HG03520 (cell line): Measurements from ENCODE around the gene CLIC1.
"Not testable (repeated sequence)": the region's sequence is repeated elsewhere in the genome, so short reads cannot be mapped to it uniquely, and the experiment has no call there.

Experiments
- ATAC-seq: cut with Tn5 transposase; IDR thresholded peaks from one replicate; pipeline ENCODE4 v1.9.1; 2021; ENCODE audit warnings: mild to moderate bottlenecking, moderate library complexity; ENCODE audit not compliant: unreplicated experiment

The CLIC1 gene

DNA sequence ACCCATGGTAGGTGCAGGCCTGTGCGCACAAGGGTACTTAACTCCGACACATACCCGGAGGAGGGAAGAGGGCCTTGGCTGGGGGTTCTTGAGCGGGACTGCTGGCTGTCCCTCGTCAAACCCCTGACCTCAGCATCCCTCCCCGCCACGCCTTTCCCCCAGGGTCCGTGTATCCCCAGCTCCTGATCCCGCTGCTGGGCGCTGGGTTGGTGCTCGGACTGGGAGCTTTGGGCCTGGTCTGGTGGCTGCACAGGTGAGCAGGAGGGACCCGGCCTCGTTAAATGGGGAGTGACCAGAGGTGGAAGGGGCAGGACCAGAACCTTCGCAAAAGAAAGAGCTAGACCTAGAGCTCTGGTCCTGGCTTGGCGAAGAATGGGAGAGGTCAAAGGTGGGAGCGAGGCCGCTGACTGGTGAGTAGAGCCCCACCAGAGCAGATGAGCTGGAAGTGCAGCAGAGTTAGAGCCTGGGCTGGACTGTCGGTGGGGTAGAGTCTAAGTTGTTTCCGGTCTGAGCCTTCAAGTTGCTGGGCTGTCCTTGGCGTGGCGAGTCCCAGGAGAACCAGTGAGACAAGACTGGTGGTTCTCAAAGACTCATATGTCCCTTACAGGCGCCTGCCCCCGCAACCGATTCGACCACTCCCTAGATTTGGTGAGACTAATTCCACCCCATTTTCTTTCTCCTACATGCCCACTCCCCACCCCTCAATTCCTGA lies 12.2 kb downstream of the CLIC1 start:
- ATAC-seq: no peak

DNA sequence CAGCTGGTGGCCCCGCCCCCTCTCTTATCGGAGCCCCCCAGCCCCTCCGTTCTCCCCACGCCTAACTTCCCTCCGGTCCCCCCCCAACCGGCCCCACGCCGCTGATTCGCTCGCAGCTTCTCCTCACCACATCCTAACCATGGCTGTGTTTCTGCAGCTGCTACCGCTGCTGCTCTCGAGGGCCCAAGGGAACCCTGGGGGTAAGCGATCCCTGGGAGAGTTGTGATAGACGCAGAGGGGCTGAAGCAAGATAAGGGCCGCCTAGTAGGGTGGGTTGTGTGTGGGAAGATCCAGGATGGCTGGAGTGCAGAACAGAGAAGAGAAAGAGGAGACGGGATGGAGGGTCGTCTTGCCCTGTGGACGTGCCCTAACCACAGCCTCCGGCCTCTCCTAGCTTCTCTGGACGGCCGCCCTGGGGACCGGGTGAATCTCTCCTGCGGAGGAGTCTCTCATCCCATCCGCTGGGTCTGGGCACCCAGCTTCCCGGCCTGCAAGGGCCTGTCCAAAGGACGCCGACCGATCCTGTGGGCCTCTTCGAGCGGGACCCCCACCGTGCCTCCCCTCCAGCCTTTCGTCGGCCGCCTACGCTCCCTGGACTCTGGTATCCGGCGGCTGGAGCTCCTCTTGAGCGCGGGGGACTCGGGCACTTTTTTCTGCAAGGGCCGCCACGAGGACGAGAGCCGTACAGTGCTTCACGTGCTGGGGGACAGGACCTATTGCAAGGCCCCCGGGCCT lies 12.9 kb downstream of the CLIC1 start, which contains the start of gene MPIG6B:
Gene MPIG6B (plus strand): TSS at position 129 of the 735 bp plus-strand sequence. CDS start 11 bp downstream, at position 140.
- ATAC-seq: no peak

DNA sequence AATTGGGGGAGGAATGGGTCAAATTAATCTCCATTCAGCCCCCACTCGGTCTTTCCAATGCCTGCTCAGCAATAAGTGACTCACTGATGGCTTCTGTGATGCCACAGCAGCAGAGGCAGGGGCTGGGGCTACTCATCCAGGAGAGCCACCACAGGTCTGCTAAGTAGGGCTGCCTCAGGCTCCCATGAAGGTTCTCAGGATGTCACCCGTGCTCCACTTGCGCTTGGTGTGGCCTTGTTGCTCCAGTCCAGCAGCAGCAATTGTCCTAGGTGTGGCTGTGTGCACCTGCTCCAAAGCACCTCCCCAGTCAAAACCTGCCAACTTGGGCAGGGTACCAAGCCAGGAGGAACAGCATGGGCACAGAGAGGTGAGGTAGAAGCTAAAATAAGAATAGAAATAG lies 14.2 kb downstream of the CLIC1 start:
- ATAC-seq: no peak

DNA sequence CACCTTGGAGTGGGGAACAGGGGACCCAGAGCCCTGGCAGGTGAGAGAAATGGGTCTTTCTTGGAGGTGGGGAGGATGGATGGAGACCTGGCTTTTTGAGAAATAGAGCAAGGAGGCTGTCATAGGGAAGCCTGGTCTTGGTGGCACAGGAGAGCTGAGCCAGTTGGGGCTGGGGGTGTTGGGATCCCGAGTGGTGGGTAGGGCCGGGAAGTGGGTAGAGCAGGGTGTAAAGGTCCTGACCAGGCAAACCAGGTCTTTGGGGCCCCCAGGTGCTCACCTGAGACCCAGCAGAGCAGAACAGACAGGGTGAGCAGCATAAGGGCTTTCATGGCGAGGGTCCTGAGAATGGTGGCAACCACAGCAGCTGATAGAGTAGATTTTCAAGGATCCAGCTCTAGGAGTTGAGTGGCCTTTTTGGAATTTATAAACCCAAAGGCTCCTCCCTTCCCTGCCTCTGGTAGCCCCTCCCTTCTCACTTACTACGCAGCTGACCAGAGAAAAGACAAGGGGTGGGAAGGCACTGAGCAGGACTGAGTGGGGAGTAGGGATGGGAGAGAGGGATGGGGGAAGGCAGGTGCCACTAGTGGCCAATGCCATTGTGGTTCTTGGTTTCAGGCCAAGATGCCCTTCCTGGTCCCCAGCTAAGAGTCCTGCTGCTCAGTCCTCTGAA lies 14.8 kb downstream of the CLIC1 start, which contains the start of gene LY6G6C:
Gene LY6G6C (minus strand): TSS at position 396 of the 670 bp plus-strand sequence. CDS start 67 bp downstream, at position 329.
- no peak for ATAC-seq

DNA sequence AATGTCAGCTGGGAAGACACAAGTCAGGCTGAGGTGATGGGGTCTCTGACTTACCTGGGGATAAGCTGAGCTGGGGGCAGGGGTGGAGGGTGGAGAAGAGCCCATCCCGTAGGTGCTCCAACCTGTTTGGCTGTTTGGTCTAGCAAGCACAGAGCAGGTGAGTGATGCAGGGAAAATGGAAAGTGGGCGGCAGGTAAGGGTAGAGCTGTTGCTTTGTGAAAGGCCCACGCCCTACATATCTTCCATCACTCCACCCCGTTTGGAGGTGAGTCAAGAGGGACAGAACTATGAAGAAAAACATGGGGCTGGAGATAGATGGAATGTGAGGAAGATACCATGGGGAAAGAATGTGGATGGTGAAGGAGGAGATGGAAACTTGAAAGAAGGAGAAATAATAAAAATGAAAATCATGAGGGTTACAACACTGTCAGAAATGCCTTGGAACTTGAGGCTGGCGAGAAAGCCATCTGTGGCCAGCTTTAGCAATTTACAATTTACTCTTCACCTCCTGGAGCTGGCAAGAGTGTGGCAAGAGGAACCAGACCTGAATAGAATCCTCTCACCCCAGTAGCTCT lies 16.0 kb downstream of the CLIC1 start:
- no peak for ATAC-seq

DNA sequence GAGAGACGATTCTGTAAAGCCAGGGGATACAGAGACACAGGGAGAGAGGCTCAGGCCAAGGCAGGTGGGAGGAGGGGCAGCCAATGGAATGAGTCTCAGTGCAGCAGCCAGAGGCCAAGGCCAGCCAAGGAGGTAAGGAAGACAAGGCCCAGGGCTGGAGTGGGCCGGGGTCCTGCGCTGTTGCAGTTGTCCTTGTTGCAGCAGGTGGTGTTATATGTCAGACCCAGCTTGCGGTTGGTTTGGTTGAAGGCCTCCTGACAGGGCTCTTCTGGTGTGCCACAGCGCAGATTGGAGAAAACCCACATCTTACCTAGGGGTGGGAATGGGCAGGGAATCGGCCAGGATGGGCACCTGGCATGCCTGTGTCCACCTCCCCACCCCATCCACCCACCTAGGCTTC lies 17.3 kb downstream of the CLIC1 start:
- no peak for ATAC-seq

DNA sequence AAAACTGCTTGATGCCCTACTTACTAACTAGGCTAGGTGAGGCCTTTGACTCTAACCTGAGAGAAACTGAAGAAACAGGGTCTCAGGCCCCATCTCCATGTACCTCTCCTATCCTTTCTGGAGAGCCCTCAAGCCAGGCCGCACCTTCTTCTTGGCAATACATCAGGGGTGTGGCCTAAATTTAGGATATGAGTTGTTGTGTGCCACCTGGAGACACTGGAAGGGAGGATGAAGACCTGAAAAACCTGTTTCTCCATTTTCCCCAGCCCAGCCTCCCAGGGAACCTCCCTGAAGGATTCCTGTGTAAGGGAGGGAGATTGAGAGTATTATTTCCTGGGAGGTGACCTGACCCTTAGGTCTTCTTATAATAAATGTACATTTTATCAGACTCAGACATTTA lies 18.1 kb downstream of the CLIC1 start:
- ATAC-seq: no peak

DNA sequence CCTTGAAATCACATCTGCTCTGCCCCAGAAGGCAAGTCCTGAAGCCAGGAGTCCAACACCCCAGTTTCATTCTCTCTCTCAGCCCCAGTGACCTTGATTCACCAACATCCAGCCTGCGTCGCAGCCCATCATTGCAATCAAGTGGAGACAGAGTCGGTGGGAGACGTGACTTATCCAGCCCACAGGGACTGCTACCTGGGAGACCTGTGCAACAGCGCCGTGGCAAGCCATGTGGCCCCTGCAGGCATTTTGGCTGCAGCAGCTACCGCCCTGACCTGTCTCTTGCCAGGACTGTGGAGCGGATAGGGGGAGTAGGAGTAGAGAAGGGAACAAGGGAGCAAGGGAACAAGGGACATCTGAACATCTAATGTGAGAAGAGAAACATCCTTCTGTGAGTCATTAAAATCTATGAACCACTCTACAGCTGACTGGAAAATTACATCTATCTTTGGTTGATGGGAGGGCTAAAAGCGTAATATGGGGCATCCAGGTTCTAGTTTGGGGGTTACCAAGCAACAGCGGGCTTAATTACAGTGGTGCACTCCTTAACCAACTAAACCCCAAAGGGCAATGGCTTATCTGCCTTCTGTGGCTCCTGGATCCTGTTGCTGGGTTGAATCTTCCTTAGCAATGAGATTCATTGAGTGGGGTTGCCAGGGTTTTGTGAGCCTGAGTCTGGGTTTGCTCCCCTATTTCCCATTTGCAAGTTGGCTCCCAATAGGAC lies 18.7 kb downstream of the CLIC1 start:
- ATAC-seq: no peak

DNA sequence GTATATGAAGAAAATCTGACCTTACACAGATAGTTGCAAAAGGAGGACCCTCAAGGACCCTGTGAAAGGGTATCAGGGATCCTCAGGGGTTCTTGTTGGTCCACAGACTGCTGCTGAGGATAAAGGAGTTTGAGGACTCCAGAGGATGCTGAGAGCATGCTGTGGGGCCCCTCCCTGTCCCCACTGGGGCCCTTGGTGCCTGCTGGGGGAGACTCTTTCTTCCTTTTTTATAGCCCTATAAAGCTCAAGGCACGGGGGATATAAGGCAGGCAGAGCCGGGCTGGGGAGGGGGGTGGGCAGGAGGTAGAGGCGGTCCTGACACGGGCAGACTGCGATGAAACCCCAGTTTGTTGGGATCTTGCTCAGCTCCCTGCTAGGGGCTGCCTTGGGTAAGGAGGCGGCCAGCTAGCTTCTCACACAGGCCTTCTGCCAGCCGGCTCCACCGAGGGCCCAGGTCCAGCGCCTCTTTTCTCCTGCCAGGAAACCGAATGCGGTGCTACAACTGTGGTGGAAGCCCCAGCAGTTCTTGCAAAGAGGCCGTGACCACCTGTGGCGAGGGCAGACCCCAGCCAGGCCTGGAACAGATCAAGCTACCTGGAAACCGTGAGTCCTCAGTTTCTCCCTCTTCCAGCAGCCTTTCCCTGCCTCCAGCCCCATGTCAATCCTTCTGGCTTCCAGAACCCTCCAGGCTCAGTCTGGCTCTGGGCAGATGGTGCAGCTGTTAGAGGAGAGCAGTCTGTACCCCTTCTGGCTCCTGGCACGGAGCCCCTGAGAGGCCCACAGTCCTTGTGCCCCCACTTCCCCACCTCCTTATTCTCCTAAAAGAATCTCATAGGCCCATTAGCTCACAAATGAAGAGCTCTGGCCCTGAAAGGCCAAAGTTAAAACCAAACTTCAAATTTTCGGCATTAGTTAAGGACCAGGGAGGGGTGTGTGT lies 21.0 kb downstream of the CLIC1 start, which contains the start of gene LY6G6D:
Gene LY6G6D (plus strand): TSS at position 327 of the 937 bp plus-strand sequence. CDS start 8 bp downstream, at position 335.
- no peak for ATAC-seq

DNA sequence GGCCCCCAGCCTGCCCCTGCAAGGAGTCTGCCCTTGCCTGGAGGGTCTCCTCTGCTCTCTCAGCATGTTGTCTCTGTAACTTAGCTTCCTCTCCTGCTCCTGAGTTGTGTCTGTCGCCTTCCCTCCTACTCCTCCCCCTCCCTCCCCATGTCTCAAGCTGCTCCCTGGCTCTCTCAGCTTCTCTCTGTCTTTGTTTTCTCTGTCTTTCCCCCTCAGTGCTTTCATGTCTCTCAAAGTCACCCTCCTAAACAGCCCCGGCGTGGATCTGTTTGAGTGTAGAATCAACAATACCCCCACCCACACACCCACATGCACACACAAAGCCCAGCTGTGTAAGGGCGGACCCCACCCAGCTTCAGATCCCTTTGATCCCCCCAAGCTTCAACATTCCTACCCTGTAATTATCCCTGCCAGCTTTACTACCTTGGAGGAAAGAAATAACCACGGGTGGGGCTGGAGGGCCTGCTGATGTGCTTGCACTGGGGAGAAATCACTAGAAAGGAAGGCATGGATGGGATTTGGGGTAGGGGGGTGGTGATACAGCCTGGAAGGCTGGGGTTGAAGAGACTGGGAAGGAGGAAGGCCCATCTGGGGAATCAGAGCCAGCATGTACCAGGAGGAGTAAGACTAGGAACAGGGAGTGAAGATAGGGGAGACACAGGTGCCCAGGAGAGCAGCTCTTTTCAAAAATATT lies 22.2 kb downstream of the CLIC1 start:
- no peak for ATAC-seq

DNA sequence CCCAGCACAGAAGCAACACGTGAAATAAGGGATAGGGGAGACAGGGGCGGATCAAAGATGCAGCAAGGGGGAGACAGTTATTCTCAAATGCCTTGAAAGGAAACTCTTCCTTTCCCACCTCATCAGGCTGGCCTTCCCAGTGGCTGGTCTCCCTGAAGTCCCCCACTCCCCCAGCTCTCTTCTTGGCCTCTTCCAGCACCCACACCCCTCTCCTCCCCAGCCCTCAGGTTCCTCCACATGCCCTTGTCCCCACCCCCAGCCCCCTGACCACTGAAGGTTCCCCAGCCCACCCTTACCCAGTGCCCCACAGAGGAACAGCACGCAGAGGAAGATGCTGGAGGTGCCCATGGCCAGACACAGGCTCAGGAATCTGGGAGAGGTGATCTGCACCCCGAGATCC lies 22.9 kb downstream of the CLIC1 start:
- no peak for ATAC-seq

DNA sequence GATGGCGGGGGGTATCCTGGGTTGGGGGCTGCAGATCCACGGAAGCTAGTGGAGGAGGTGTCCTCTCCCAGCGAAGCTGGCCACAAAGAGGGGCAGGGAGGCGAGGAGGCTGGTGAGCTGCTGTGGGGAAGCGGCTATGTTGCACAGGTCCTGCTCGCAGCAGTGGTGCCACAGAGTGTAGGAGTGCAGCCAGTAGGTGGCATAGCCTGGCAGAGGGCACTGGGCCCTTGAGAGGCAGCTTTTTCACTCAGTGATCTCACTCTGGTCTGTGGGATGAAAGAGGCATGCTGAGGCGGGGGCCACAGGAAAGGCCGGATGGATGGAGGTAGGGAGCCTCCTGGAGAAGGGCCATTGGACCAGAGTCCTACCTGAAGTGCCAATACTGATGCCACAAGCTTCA lies 24.0 kb downstream of the CLIC1 start:
- no peak for ATAC-seq

DNA sequence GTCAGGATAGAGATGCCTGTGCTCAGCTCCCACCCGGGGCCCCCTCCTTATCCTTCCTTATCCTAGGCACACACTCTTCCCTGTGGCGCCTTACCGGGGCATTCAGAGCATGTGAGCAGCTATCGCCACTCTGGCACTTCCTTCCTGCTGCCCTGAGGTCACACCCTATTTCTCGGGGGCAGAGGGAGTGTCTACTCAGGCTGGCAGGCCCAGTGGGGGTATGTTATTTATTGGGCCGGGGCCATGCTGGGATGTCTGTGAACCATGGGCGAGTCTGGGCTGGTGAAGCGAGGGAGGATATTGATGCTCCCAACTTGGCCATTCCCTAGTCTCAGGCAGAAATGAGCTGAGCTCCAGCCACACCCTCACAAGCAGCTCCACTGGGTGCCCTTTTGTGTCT lies 25.1 kb downstream of the CLIC1 start:
- ATAC-seq: no peak

DNA sequence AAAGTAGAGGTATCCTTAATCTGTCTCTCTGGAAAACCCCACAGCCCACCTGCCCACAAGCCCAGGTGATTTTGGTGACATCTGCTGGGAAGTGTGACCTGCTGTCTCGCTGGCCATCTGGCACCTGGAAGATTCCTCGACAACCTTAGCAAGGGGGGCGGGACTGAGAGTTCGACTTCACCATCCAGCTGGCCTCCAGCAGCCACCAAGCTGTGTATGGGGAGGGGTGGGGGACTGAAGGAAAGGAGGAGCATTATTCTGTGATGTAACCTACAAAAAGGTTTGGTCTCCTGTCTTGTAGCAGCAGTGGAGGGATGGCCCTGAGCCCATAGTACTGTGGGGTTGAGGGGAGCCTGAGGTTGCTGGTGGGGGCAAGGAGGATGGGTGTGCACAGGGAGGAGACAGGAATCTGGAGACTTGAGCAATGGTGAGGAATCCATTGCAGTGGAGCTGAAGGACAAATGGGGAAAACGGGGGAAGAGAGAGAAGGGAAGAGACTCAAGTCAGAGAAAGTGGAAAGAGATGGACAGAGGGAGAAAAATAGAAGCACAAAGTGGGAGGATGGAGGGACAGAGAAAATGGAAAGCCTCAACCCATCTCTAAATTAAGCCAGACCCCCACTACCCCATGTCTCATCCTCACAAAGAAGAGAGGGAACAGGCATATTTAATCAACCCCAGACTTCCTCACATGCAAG lies 25.7 kb downstream of the CLIC1 start:
- ATAC-seq: no peak

DNA sequence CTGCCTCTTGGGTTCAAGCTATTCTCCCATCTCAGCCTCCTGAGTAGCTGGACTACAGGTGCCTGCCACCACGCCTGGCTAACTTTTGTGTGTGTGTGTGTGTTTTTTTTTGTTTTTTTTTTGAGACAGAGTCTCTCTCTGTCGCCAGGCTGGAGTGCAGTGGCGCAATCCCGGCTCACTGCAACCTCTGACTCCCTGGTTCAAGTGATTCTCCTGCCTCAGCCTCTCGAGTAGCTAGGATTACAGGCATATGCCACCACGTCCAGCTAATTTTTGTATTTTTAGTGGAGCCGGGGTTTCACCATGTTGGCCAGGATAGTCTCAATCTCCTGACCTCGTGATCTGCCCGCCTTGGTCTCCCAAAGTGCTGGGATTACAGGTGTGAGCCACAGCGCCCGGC lies 27.2 kb downstream of the CLIC1 start:
- not testable (repeated sequence) for ATAC-seq

DNA sequence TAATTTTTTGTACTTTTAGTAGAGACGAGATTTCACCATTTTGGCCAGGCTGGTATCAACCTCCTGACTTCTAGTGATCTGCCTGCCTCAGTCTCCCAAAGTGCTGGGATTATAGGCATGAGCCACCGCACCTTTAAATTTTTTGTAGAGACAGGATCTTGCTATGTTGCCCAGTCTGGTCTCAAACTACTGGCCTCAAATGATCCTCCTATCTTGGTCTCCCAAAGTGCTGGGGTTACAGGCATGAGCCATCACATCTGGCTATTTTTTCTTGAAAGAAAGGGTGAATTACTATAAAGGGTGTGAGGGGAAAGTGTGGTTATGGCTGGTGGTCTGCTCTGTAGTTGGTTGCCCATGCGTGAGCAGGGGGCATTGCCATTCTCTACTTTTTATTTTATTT lies 28.1 kb downstream of the CLIC1 start:
- no peak for ATAC-seq

DNA sequence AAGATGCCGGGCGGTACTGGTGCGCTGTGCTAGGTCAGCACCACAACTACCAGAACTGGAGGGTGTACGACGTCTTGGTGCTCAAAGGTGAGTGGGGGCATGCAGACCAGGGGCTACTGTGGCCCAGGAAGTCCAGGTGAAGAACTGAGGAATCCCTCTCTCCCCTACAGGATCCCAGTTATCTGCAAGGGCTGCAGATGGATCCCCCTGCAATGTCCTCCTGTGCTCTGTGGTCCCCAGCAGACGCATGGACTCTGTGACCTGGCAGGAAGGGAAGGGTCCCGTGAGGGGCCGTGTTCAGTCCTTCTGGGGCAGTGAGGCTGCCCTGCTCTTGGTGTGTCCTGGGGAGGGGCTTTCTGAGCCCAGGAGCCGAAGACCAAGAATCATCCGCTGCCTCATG lies 28.6 kb downstream of the CLIC1 start:
- ATAC-seq: no peak

DNA sequence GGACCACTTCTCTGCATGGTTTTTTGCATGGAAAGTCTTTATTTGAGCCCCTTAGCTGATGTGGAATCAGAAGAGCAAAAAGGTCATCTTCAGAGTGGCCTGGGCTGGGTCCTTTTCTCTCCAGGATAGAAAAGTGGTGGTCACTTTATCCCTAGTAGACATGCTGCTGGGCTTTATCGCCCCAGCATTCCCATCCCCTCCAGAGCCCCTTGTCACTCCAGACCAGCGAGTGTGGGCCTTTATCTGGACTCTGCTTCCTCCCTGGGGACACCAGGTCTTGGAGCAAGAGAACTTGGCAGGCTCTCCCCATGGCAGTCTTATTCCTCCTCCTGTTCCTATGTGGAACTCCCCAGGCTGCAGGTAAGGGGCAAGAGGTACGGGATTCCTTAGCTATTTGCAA lies 29.7 kb downstream of the CLIC1 start, which contains the start of gene LY6G6F:
Gene LY6G6F (plus strand): TSS at position 268 of the 400 bp plus-strand sequence. CDS start 41 bp downstream, at position 309.
- no peak for ATAC-seq
